GM10266 (cell line): Measurements from ENCODE around the gene LRIT3.

Source experiments
- DNase-seq: peaks from one replicate; pipeline ENCODE4 v3.0.0; 2012; ENCODE audit errors: extremely low spot score
- TF ChIP-seq, protein P1 (sequence below): IDR thresholded peaks from 2 replicates; pipeline ENCODE4 v1.5.1; 2012; ENCODE audit warnings: mild to moderate bottlenecking, low read depth; ENCODE audit not compliant: control insufficient read depth, insufficient read depth; ENCODE audit errors: missing control alignments

LRIT3 gene

GRCh38 chr4:109810552-109811387, 37.1 kb upstream of the LRIT3 start:
- TF ChIP-seq, protein P1, sequence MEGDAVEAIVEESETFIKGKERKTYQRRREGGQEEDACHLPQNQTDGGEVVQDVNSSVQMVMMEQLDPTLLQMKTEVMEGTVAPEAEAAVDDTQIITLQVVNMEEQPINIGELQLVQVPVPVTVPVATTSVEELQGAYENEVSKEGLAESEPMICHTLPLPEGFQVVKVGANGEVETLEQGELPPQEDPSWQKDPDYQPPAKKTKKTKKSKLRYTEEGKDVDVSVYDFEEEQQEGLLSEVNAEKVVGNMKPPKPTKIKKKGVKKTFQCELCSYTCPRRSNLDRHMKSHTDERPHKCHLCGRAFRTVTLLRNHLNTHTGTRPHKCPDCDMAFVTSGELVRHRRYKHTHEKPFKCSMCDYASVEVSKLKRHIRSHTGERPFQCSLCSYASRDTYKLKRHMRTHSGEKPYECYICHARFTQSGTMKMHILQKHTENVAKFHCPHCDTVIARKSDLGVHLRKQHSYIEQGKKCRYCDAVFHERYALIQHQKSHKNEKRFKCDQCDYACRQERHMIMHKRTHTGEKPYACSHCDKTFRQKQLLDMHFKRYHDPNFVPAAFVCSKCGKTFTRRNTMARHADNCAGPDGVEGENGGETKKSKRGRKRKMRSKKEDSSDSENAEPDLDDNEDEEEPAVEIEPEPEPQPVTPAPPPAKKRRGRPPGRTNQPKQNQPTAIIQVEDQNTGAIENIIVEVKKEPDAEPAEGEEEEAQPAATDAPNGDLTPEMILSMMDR = no peak
- no peak for DNase-seq

DNA sequence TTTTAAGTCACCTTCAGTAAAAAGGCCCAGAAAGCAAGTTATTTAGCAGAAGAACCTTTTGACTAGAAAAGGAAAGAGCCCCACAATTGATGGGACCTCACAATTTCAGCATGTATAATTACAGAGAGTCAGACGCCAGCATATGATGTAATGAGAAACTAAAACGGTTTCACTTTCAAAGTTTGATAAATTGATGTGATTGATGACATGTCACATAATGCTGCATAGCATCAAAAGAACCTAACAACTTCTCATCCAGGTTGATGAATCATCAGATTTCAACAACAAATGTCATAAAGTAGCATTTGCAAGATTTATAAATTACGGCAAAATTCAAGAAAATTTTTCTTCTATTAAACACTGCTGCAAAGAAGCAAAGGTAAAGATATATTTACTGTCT, 36.2 kb upstream of the LRIT3 start:
- DNase-seq = no peak
- TF ChIP-seq, protein P1 = no peak

GRCh38 chr4:109815151-109816081, 32.5 kb upstream of the LRIT3 start, which contains the start of gene GAR1:
TSS of gene GAR1 (plus strand) at chr4:109815762. CDS start at chr4:109816165, 403 bp downstream.
- TF ChIP-seq, protein P1 = no peak
- peak; percentile 86 for DNase-seq

- TF ChIP-seq, protein P1 = no peak
- no peak for DNase-seq
These were observed 31.8 kb upstream of the LRIT3 start for GRCh38 chr4:109816082-109816442.

GRCh38 chr4:109816894-109817293, 31.0 kb upstream of the LRIT3 start:
- TF ChIP-seq, protein P1 = no peak
- DNase-seq = no peak

GRCh38 chr4:109818268-109818667, 29.6 kb upstream of the LRIT3 start:
- no peak for DNase-seq
- TF ChIP-seq, protein P1 = no peak
